ENCODE measurements around the gene TEC.

GRCh38 chr4:48133669-48134068, 136.0 kb downstream of the TEC start:
- no peak for TF ChIP-seq CTCF (optimal IDR thresholded peaks at IDR 0.05 in 1 of 3, IDR thresholded peaks at IDR 0.05 in 1 of 3, conservative IDR thresholded peaks at IDR 0.05 in 1 of 3; ENCODE audit: extremely low read depth in 1 of 3, insufficient read depth in 2 of 3, low read length in 3 of 3)
- no peak for TF ChIP-seq EZH2 (IDR thresholded peaks at IDR 0.05; ENCODE audit: low read length)

All from keratinocyte (primary cell).